Measurements from ENCODE around the gene SOX1.

The SOX1 gene
- 0 reads per million in 2 donors for total RNA-seq

DNA sequence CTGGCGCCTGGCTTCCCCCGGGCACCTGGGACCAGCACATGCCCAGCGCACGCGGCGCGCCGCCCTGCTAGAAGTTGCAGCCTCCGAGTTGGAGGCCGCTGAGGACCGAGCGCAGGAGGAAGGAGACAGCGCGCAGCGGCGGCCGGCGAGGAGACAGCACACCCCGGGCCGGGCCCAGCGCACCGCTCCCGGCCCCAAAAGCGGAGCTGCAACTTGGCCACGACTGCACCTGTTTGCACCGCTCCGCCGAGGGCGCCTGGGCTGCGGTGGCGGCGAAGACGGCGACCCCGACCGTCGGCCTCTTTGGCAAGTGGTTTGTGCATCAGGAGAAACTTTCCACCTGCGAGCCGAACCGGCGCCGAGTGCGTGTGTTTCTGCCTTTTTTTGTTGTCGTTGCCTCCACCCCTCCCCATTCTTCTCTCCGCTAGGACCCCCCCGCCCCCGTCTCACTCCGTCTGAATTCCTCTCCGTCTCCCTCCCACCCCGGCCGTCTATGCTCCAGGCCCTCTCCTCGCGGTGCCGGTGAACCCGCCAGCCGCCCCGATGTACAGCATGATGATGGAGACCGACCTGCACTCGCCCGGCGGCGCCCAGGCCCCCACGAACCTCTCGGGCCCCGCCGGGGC is at the start of gene SOX1:
Gene SOX1 (plus strand): TSS at position 34 of the 626 bp plus-strand sequence. CDS start 510 bp downstream, at position 544.
- DNase-seq: no peak

DNA sequence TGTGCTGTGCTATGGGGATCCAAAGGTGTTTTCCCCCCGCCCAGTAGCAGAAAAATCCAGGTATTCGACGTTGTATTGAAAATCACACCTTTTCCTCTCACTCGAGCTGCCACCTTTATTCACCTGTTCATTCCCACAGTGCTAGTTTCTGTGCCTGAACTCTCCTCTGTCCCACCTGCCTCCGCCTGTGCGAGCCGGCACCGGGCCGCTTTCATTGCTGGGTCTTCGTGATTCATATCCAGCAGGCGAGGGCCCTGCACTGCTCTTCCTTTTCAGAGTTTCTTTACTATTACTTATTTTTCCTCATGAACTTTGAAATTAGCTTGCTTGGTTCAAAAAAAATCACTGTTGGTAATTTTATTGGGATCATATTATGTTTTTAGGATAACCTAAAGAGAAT is 42.4 kb upstream of the SOX1 start:
- no peak for DNase-seq

DNA sequence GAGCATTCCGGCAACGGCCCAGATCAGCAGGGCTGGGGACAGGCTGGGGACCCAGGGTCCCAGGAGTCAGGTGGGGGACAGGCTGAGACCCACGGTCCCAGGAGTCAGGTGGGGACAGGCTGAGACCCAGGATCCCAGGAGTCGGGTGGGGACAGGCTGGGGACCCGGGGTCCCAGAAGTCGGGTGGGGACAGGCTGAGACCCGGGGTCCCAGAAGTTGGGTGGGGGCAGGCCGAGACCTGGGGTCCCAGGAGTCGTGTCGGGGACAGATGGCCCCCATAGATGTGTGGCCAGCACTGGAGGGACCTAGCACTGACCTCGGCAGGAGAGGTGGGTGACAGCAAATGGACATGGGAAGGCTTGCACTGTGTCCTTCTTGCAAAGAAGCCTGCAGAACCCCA is 39.7 kb upstream of the SOX1 start:
- no peak for DNase-seq

DNA sequence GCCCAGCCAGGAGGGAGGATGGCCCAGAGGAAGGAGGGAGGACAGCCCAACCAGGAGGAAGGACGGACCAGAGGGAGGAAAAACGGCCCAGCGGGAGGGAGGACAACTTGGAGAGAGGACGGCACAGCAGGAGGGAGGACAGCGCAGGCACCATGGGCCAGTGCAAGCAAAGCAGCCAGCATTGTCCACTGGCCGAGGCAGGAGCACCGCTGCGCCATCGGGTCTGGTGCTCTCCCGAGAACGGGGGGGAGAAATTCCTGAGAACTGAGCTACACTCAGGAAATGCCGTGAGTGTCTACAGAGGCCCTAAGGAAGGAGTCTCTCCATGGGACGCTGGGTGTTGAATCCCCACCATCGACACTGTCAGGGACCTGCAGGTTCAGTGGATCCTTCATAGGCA is 38.5 kb upstream of the SOX1 start:
- no peak for DNase-seq

DNA sequence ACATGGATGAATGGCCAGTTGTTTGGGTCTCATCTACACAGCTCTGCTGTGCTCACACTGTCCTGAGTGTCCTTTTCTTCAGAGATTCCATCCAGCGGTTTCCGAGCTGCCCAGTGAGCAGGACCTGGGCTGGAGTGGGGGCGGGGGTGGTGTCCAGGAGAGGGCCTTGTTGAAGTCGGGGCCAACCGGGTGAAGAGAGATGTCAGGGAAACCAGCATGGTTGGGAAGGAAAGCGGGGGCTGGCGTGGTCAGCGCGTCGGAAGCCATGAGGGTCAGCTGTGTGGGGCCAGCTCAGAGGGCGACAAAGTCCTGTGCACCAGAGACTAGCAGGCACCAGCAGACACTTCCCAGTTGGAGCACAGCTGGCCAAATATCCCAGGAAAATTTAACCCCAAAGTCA is 37.8 kb upstream of the SOX1 start:
- DNase-seq: no peak

DNA sequence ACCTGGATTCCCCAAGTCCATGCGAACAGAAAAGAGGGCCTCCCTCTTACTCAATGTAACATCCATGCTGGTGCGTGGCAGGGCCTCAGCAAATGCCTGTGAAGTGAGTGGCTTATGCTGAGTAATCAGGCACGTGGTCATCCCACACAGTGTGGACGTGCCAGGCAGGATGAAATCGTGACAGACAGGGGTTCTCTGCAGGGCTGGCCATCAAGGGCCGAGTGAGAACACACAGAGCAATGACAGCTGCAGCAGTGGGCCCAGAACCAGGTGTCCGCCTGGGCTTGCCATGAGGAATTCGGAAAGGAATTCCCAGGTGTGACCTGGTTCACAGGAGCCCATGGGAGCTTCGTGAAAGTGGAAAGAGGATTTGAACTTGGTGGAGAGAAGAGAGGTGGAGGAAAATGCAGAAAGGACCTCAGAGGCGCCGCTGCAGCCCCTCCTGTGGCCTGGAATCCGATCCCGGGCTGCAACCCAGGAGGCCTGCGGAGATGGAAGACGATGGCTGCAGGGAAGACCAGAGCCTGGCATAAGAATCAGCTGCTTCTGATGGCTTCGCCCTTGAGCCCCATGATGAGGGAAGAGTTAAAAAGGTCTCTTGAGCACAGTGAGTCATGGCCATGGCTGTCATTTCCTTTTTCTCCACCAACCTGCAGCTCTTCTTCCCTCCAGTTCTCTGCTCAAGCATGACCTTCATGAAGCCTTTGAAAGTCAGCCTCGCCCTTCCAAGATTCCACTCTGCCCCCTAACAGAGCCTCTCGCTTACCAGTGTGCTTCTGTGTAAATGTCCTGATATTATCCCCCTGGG is 34.6 kb upstream of the SOX1 start:
- DNase-seq: no peak

DNA sequence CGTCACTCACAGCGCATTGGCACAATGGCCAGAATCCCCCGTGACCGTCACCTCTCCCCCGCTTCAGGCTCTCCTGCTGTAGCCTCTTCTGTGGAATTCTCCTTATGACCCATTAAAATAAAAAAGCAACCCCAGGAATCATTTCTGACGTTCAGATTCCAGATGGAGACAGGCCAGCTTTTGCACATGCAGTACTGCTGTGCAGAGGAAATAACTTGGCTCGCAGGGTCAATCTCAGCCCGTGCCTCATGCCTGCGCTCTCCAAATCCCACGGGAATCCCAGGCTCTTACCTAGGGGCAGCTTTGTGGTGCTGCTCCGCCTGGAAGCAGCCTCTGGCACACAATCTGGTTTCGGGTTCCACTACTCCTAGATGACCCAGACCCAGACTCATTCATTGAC is 32.7 kb upstream of the SOX1 start:
- DNase-seq: no peak

DNA sequence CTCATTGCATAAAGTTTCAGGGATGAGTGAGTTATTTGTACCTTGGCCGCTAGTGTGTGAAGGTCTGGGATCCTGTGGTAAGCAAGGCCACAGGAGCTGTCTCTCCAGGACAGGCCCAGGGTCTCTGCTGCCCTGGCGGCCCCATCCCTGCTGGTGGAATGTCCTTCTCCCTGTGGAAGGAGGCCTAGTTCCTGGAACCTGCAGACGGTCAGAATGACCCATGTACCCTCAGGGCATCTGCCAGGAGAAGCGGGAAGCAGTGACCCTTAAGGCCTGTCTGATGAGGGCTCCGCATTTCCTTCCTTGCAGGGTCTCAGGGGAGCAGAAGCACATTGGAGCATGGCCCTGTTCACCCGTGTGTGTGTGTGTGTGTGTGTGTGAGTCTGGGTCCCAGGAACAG is 32.1 kb upstream of the SOX1 start:
- no peak for DNase-seq

DNA sequence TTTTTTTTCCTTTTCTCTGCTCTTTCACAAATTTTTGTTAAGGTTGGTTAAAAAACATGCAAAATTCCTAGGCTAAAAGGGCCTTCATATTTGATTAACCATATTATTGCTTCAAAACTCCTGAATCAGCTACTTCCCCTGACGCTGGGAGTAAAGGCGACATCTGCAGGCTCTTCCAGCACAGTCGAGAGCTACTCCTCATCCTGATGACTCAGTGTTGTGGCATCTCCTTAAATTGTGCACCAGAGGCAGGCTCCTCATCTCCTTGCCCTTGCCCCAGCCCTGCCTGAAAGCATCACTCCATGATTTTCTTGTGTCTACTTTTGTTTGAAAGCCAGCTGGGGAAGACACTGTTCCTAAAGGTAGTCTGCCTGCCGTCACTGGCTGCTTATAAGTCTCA is 24.5 kb upstream of the SOX1 start:
- DNase-seq: no peak

DNA sequence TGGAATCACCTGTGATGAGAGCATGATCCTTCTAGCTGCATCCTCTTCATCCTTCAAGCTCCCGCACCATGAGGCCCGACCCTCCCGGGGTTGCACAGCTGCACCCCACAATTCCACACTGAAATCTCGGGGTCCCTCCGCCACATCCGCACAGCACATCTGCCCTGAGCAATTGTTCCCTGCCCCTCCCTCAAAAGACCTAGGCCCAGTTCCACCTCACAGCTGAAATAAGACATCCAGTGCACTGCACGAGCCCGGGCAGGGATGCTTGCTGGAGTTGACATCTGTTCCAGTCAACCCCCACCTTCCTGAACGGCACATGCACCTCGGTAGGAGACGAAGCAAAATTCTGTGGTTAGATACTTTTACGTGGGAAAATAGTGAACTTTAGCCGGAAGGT is 14.7 kb upstream of the SOX1 start:
- DNase-seq: no peak

DNA sequence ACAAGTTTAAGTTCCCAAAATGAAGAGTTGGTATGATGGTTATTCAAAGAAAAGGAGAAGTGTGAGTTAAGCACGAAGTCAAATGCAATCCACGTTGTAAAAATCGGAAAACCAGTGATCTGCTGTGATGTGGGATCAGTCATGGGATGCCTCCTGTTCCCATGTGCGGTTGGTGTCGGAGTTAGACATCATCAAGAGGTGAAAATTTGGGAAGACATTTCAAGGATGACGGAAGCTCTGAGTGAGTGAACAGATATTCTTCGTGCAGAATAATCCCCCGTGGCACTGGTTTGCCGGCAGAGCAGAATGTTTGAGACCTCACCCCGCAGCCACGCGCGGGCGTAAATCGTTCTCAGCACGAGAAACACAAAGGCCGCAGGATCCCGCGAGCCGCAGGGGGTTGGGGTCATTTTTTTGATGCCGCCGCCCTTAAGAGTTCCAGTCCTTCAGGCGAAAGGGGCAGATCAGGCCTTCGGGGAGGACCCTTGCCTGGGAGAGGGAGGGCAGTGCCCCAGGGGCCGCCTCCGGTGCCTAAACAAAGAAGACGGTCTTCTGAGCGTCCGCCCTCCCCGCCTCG is 13.7 kb upstream of the SOX1 start:
- no peak for DNase-seq

DNA sequence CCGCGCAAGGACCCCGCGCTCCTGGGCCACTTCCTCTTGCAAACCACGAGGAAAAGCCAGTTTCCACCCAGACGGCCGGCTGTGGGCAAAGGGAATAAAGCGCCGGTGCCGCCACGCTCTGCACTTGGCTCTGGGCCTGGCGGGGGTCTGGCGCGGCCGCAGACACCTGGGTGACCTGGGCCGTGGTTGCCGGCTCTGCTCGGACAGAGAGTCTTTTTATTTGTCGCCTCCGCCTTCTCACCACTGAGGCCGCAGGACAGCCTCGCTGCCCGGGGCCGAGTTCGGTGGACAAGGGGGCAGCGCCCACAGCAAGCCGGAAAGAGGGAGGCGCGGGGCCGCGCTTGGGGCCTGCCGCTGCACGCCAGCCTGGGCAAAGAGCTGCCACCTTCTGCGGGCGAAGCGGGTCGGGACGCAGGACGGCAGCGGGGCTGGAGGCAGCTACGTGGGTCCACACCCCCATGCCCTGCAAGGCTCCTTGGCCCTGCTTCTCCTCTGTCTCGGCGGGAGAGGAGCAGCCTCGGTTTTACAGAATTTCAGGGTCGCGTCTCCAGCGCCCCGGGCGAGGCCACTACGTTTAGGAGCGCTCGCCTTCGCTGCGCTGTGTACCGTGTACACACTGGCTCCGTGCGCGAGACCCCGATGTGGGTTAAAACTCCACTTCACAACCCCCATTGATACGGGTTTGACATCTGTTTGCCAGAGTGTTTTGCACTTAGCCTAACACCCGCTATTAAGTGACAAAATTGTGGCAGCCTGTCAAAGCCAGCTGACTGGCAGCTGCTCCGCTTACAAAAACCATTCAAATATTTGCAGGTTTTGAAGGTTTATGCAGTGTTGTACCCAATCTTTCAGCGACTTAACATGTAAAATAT is 13.0 kb upstream of the SOX1 start:
- no peak for DNase-seq

DNA sequence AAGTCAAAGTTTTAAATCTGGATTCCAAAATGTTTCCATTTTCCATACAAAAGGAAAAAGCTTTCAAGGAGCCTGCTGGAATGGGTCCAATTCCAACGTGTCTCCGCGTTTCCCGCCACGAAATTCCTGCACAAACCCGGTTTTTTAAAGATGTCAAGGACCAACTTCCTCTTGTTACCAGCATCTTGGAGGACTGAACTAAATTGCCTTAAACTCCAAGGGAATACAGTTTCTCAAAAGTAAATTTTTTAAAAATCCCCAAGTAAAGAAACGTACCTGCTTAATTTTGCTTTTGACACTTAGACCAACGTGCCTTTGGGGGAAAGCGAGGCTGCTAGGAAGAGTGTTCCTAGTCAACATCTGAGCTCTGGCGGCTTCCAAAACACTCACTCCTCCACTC is 12.3 kb upstream of the SOX1 start:
- DNase-seq: no peak

DNA sequence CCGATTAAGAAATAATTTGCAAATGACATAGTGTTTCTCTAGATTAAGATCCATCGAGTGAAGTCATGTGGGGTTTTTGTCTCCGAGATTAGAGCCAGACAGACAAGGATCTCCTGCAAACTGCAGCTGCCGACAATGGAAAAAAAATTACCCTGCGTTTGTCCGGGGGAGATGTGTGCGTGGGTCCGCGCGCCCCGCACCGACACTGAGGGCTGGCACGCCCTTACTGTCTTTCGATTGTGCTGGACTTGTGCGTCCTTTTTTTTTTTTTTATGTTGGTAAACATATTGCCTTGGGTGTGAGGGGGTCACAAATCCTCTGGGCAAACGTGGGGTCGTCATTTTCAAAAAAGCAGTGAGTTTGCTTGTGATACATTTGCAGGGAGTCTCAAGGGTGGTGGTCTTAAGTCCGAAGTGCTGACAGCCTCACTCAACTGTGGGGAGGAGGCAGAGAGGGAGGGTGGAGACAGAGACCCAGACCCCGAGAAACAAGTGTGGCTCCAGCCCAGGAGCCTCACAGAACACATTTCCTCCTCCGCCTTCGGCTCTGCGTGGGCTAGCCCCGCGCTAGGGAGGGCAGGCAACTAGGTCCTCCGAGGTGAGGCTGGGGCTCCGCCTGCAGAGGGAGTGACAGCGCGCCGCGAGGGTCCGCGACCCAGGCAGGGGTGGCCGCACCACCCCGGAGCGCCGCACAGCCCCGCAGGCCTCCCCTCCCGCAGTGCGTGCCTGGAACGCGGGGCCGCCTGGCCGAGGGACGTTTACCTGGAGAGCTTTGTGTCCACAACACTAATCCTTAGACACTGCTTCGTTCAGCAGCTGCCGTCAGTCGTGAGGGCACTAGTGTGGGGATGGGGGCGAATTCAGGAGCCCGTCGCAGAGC is 11.7 kb upstream of the SOX1 start:
- no peak for DNase-seq

DNA sequence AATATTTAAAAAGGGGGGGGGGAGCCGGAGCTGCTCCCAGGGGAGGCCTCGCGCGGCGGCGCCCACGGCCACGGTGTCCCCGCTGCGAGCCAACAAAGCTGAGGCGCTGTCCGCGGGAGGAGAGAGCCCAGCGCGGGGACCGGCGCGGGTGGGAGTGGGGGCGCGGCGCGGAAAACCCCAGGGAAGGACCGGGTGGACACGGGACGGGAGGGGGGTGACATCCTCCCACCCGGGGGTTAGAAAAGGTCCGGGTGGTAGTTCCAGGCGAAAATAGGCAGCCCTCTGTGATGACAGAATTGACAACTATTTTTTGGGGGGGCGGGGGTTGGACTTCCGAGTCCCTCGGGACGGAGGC is 11.1 kb upstream of the SOX1 start:
- DNase-seq: no peak

DNA sequence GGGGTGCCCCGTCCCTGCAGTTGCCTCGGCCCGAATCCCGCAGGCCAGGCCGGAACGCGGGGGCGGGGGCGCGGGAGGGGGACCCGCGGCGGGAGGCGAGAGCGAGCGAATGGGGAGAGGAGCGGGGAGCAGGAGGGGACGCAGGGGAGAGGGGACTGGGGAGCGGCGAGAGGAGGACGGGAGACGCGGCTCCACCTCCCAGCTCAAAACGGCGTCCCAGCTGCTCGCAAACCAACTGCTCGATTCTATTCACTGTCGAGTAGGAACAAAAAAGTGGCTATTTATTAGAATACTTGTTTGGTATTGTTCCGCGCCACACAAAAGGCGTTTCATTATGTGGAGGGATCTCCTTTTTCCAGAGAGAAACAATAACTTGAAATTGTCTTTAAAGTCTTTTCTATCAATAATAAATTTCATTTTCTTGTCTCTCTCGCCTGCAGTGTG is 10.6 kb upstream of the SOX1 start:
- DNase-seq: no peak

DNA sequence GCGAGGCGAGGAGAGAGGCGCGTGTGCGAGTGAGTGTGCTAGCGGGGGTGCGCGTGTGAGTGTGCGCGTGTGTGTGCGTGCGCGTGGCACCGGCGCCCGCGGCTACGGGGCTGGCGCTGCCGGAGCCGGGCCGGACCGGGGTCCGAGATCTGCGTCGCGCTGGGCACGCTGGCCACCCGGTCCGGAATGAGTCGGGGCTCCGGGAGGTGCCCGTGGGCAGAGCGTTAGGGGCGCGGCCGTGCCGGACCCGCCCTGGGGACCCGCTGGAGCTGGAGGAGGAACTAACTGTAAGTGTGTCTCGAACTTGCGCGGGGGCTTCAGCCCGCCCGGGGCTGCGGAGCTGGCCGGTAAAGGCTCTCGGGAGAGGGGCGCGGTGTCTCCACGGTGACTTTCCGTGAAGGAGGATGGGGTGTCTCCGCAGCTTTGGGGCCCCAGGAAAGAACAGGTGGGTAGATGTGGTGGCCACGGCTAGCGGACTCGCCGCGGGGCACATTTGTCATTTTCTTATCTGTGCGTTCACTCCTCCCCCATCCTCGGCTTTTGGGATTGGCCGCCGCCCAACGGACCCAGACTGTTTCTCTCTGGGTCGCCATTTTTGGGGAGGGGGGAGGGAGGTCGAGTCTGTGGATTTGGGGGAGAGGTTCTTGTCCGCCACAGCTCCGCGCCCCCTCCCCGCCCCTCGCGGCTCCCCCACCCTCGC is 10.1 kb upstream of the SOX1 start:
- no peak for DNase-seq

DNA sequence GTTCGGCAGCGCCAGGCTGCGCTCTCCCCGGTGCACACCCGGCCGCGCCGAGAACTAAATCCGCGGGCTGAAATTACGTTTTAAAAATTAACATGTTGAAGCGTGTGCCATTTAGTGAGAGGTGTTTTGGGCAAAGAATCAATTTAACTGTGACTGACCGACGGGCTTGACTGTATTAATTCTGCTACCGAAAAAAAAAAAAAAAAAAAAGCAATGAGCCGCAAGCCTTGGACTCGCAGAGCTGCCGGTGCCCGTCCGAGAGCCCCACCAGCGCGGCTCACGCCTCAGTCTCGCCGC is 9.6 kb upstream of the SOX1 start:
- DNase-seq: no peak

DNA sequence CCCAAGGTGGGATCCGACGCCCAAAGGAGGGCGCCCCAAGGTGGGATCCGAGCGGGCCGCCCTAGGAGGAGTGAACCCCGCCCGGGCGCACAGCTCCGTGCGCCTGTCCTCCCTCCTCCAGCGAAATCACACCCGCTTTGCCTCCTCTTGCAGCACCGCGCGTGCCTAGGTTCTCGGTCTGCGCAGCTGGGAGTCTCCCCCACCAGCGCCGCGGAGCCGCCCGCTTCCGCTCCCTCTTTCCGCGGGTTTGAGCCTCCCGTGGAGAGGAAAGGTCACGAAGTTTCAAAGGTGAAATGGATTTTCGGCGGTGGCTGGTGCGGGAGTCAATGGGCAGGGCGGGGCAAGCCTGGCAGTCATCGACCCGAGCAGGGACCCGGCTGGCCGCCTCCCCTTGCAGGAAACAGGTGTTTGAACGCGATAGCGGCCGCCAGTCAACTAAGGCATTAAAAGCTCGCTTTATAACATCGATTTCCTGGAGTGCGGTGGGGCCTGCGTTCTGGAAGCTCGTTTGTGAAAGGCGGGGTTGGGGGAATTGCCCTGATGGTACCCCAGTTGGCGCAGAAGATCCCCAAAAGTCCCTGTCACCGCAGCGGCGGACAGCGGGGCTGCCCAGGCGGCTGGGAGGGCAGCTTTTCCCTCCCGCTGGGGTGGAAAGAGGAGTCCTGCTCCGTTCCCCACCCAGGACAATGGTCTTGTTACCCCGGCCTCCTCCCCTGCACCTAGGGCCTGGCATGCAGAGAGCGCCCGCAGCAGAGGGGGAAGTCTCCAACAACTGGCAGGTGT is 9.0 kb upstream of the SOX1 start:
- DNase-seq: no peak

DNA sequence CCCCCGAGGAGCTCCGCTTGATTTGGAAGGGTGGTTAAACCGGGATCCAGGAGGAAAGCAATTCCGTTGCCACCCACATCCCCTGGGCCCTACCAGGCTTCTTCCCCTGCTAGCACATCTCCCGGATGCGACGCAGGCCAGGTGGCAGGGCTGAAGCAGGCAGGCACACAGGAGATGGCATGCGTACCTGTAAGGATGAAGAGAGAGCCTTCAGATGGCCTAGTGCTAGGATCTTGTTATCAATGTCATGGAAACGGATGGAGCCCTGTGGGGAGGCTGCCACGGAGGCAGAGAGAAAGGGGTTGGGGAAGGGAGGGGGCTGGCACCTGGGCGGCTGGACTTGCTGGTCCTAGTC is 8.5 kb upstream of the SOX1 start:
- no peak for DNase-seq

DNA sequence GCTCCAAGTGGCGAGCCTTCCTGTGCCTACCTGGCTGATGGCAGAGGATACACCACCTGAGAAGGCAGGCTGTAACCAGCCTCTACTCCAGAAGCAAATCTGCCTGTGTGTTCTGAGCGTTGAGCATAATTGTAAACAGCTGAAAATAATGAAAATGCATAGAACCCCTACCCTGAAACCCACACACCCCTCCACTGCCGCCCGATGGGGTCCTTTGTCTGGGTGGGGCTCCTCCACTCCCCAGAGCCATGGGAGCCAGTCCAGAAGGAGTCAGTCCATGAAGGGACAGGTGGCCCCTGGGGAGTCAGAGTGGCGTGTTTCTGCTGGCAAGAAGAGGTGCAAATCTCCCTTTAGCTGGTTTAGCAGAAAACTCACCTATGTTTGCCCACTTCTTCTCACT is 8.0 kb upstream of the SOX1 start:
- no peak for DNase-seq
